Measurements from ENCODE around the gene ANKRD11. TPM values are rescaled to one million over a fixed set of nuclear protein-coding genes. Genes with fewer than 3 reads are reported as not detected.
"Not testable (repeated sequence)": the region's sequence is repeated elsewhere in the genome, so short reads cannot be mapped to it uniquely, and the experiment has no call there.

The ANKRD11 gene
- total and polyA plus RNA-seq, 12 donors = 47.7 to 93.6 (median 66.2) TPM

GRCh38 chr16:89270666-89271345 is 219.6 kb downstream of the ANKRD11 start:
- H3K9me3 ChIP-seq = no peaks in the 10 kb centered on the region
- H3K4me3 ChIP-seq = no peak overlapping the region
- intact Hi-C loops (cut with DNase I) = no loop called here
- ATAC-seq (no peak), DNase-seq (no peak)
- H3K27me3 ChIP-seq = no peaks in the 10 kb centered on the region
- no peak for TF ChIP-seq CTCF (IDR thresholded peaks at IDR 0.05)
- peaks cover 4 to 92% (median 57%) of the 10 kb centered on the region in 9 donors for H3K36me3 ChIP-seq
- 95 to 96% methylated on average over 32 of the region's 32 CpGs for WGBS, 2 donors
- no peak overlapping the region for H3K27ac ChIP-seq
- no peaks in the 10 kb centered on the region for H3K4me1 ChIP-seq

GRCh38 chr16:89269805-89270665 is 220.3 kb downstream of the ANKRD11 start:
- no peaks in the 10 kb centered on the region for H3K4me1 ChIP-seq
- no peaks in the 10 kb centered on the region for H3K27me3 ChIP-seq
- no peaks in the 10 kb centered on the region for H3K9me3 ChIP-seq
- intact Hi-C loops (cut with DNase I) = no loop called here
- no peak overlapping the region for H3K27ac ChIP-seq
- no peak for TF ChIP-seq CTCF (IDR thresholded peaks at IDR 0.05)
- peaks cover 4 to 92% (median 58%) of the 10 kb centered on the region in 9 donors for H3K36me3 ChIP-seq
- DNase-seq = no peak
- peak in 1 of 8 donors; percentile 10 for ATAC-seq
- no peak overlapping the region for H3K4me3 ChIP-seq
- WGBS, 2 donors = 92 to 95% methylated on average over 27 of the region's 27 CpGs

GRCh38 chr16:89268987-89269735 is 221.2 kb downstream of the ANKRD11 start:
- ATAC-seq (no peak), DNase-seq (no peak)
- H3K27ac ChIP-seq = no peak overlapping the region
- H3K4me3 ChIP-seq = no peak overlapping the region
- H3K27me3 ChIP-seq = no peaks in the 10 kb centered on the region
- intact Hi-C loops (cut with DNase I) = no loop called here
- TF ChIP-seq CTCF (IDR thresholded peaks at IDR 0.05) = no peak
- H3K36me3 ChIP-seq = peaks cover 0 to 88% (median 51%) of the 10 kb centered on the region in 9 donors
- WGBS, 2 donors = 85% methylated on average over 14 of the region's 14 CpGs
- no peaks in the 10 kb centered on the region for H3K9me3 ChIP-seq
- no peaks in the 10 kb centered on the region for H3K4me1 ChIP-seq

GRCh38 chr16:89268585-89268984 is 221.8 kb downstream of the ANKRD11 start:
- WGBS, 2 donors = 94% methylated on average over 19 of the region's 19 CpGs
- ATAC-seq = peak in 1 of 8 donors; percentile 22
- no peak for DNase-seq
- Histone ChIP-seq H3K9me3 (peaks cover 0 to under 1% (median 0%) of the 10 kb centered on the region in 11 donors), H3K36me3 (peaks cover 0 to 82% (median 45%) of the 10 kb centered on the region in 9 donors), H3K4me1 (no peaks in the 10 kb centered on the region), H3K27ac (no peak overlapping the region), H3K4me3 (no peak overlapping the region), H3K27me3 (no peaks in the 10 kb centered on the region)
- intact Hi-C loops (cut with DNase I) = no loop called here
- no peak for TF ChIP-seq CTCF (IDR thresholded peaks at IDR 0.05)

- H3K36me3 ChIP-seq = peaks cover 0 to 73% (median 45%) of the 10 kb centered on the region in 9 donors
- H3K4me1 ChIP-seq; ATAC-seq; H3K27ac ChIP-seq; intact Hi-C loops (cut with DNase I); H3K9me3 ChIP-seq; H3K4me3 ChIP-seq; H3K27me3 ChIP-seq; DNase-seq: not testable (repeated sequence)
- 90 to 92% methylated on average over 10 to 11 of the region's 15 CpGs for WGBS, 2 donors
These were observed 222.6 kb downstream of the ANKRD11 start for GRCh38 chr16:89267746-89268145.

Measured in heart right ventricle (tissue), 16 donors.